ENCODE data around the gene MSRB1. TPM values are rescaled to one million over a fixed set of nuclear protein-coding genes. Genes with fewer than 3 reads are reported as not detected.
"Not testable (repeated sequence)": the region's sequence is repeated elsewhere in the genome, so short reads cannot be mapped to it uniquely, and the experiment has no call there.

The MSRB1 gene
- total RNA-seq, 1 experiment from 2014 or later: 49.4 TPM

DNA sequence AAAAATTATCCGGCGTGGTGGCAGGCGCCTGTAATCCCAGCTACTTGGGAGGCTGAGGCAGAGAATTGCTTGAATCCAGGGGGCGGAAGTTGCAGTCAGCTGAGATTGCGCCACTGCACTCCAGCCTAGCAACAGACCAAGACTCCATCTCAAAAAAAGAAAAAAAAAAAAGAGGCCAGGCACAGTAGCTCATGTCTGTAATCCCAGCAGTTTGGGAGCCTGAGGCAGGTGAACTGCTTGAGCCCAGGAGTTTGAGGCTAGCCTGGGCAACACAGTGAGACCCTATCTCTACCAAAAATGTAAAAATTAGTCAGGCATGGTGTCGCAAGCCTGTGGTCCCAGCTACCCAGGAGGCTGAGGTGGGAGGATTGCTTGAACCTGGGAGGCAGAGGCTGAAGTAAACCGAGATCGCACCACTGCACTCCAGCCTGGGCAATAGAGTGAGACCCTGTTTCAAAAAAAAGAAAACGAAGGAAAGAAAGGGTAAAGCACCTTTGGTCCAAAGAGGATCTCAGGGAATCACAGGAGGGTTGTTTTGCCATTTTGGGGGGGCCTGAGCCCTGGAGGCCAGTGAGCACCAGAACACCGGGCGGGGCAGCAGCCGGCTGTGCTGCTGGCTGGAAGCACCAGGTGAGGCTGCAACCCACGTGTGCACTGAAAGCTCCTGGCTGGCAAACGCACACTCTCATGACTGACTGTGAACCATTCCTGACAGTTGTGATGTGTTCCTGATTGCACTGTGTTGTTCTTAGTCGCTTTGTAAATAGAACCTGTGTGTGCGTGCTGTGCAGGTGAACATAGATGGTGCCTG, 43.2 kb downstream of the MSRB1 start:
- H3K4me3 ChIP-seq: peak overlapping the region; percentile 35; the same call in 1 of the 2 replicates
- peak overlapping the region; percentile 71 for H3K4me2 ChIP-seq
- H3K9me2 ChIP-seq (ENCODE audit: insufficient read depth): no peaks in the 10 kb centered on the region
- CTCF ChIA-PET: no interaction called here
- H3K36me3 ChIP-seq (ENCODE audit: low read depth): no peaks in the 10 kb centered on the region
- no peaks in the 10 kb centered on the region for H3K27me3 ChIP-seq (ENCODE audit: insufficient read depth, low read depth)
- H2AFZ ChIP-seq: peak overlapping the region; percentile 54; the same call in 1 of the 2 replicates
- no peak for TF ChIP-seq CTCF (conservative IDR thresholded peaks at IDR 0.05)
- no peak for TF ChIP-seq EZH2 (IDR thresholded peaks at IDR 0.05; ENCODE audit: low read depth)
- DNase-seq: no peak
- no peaks in the 10 kb centered on the region for H3K9me3 ChIP-seq (ENCODE audit: insufficient read depth, low read depth)
- H3K79me2 ChIP-seq (ENCODE audit: low read depth): no peaks in the 10 kb centered on the region
- peaks cover 14% of the 10 kb centered on the region for H3K4me1 ChIP-seq (replicated peaks; ENCODE audit: insufficient read depth)
- H3F3A ChIP-seq (ENCODE audit: insufficient read depth, low read depth): peaks cover 14% of the 10 kb centered on the region; the same call in 1 of the 2 replicates
- no peaks in the 10 kb centered on the region for H4K20me1 ChIP-seq (ENCODE audit: insufficient read depth)
- BruUV-seq (replicated peaks): no TSS peak
- H3K27ac ChIP-seq: no peak overlapping the region
- POLR2A ChIA-PET (ENCODE audit: unreplicated experiment): interaction anchor here (0.7 kb wide), 1 partner anchor 22 kb away, joined by 4 read pairs; no protein-coding TSS in a partner anchor
- intact Hi-C loops (cut with micrococcal nuclease; ENCODE audit: unreplicated experiment): no loop called here

DNA sequence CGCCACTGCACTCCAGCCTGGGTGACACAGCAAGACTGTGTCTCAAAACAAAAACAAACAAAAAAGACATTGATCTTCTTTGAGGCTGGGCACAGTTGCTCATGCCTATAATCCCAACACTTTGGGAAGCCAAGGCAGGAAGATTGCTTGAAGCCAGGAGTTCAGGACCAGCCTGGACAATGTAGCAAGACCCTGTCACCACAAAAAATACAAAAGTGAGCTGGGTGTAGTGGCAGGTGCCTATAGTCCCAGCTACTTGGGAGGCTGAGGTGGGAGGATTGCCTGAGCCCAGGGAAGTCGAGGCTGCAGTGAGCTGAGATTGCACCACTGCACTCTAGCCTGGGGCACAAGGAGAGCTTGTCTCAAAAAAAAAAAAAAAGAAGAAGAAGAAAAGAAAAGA, 45.3 kb downstream of the MSRB1 start:
- DNase-seq; H2AFZ ChIP-seq; H3K9me3 ChIP-seq (ENCODE audit: insufficient read depth, low read depth); BruUV-seq (replicated peaks); H4K20me1 ChIP-seq (ENCODE audit: insufficient read depth); H3K36me3 ChIP-seq (ENCODE audit: low read depth); H3K27ac ChIP-seq; H3K27me3 ChIP-seq (ENCODE audit: insufficient read depth, low read depth); H3K79me2 ChIP-seq (ENCODE audit: low read depth); H3K9me2 ChIP-seq (ENCODE audit: insufficient read depth); H3K4me3 ChIP-seq; H3K4me2 ChIP-seq; intact Hi-C loops (cut with micrococcal nuclease; ENCODE audit: unreplicated experiment): not testable (repeated sequence)
- CTCF ChIA-PET: interaction anchor here (0.6 kb wide), 1 partner anchor 18 kb away, joined by 4 read pairs; no protein-coding TSS in a partner anchor
- Histone ChIP-seq H3K4me1 (replicated peaks; ENCODE audit: insufficient read depth) (peaks cover 21% of the 10 kb centered on the region), H3F3A (ENCODE audit: insufficient read depth, low read depth) (peaks cover 14% of the 10 kb centered on the region; the same call in 1 of the 2 replicates)
- POLR2A ChIA-PET (ENCODE audit: unreplicated experiment): interaction anchor here (0.6 kb wide), 1 partner anchor 95 kb away, joined by 4 read pairs; no protein-coding TSS in a partner anchor

GRCh38 chr16:1895949-1896675, 46.9 kb downstream of the MSRB1 start:
- Histone ChIP-seq H3K27me3 (ENCODE audit: insufficient read depth, low read depth) (no peaks in the 10 kb centered on the region), H3K79me2 (ENCODE audit: low read depth) (no peaks in the 10 kb centered on the region), H3K9me2 (ENCODE audit: insufficient read depth) (no peaks in the 10 kb centered on the region), H3K36me3 (ENCODE audit: low read depth) (no peaks in the 10 kb centered on the region), H3F3A (ENCODE audit: insufficient read depth, low read depth) (peaks cover 14% of the 10 kb centered on the region; the same call in 1 of the 2 replicates), H3K4me1 (replicated peaks; ENCODE audit: insufficient read depth) (peaks cover 21% of the 10 kb centered on the region), H3K9me3 (ENCODE audit: insufficient read depth, low read depth) (no peaks in the 10 kb centered on the region), H4K20me1 (ENCODE audit: insufficient read depth) (no peaks in the 10 kb centered on the region), H3K4me3 (no peak overlapping the region), H2AFZ (no peak overlapping the region), H3K4me2 (no peak overlapping the region), H3K27ac (no peak overlapping the region)
- CTCF ChIA-PET: no interaction called here
- no peak for DNase-seq
- no peak for TF ChIP-seq CTCF (conservative IDR thresholded peaks at IDR 0.05)
- TF ChIP-seq EZH2 (IDR thresholded peaks at IDR 0.05; ENCODE audit: low read depth): no peak
- BruUV-seq (replicated peaks): no TSS peak
- intact Hi-C loops (cut with micrococcal nuclease; ENCODE audit: unreplicated experiment): no loop called here
- POLR2A ChIA-PET (ENCODE audit: unreplicated experiment): no interaction called here

Data from PC-9 (cell line).